Astrocyte of the cerebellum (primary cell): Measurements from ENCODE around the gene KCNMA1.
"Not testable (repeated sequence)": the region's sequence is repeated elsewhere in the genome, so short reads cannot be mapped to it uniquely, and the experiment has no call there.

Source experiments
- DNase-seq: peaks from one replicate; pipeline ENCODE4 v3.0.0-alpha.2; 2011; ENCODE audit warnings: low read depth
- H3K4me3 ChIP-seq: 2 replicates; pipeline ENCODE4 v1.5.1; 2011; ENCODE audit warnings: mild to moderate bottlenecking, low read depth, low read length, moderate library complexity
- in situ Hi-C: cut with HindIII; loops from 2 replicates; pipeline ENCODE4 v1.10.0; 2017; ENCODE audit warnings: low sequenced_read_pairs
- TF ChIP-seq, protein P1 (sequence below): IDR thresholded peaks from 2 replicates; pipeline ENCODE4 v1.5.1; 2012; ENCODE audit warnings: low read length, low read depth, moderate library complexity, mild to moderate bottlenecking; ENCODE audit errors: missing control alignments

Gene KCNMA1

GRCh38 chr10:77577666-77578229 lies 59.9 kb downstream of the KCNMA1 start:
- in situ Hi-C loops, result no loop called here
- TF ChIP-seq, protein P1, sequence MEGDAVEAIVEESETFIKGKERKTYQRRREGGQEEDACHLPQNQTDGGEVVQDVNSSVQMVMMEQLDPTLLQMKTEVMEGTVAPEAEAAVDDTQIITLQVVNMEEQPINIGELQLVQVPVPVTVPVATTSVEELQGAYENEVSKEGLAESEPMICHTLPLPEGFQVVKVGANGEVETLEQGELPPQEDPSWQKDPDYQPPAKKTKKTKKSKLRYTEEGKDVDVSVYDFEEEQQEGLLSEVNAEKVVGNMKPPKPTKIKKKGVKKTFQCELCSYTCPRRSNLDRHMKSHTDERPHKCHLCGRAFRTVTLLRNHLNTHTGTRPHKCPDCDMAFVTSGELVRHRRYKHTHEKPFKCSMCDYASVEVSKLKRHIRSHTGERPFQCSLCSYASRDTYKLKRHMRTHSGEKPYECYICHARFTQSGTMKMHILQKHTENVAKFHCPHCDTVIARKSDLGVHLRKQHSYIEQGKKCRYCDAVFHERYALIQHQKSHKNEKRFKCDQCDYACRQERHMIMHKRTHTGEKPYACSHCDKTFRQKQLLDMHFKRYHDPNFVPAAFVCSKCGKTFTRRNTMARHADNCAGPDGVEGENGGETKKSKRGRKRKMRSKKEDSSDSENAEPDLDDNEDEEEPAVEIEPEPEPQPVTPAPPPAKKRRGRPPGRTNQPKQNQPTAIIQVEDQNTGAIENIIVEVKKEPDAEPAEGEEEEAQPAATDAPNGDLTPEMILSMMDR, result no peak
- H3K4me3 ChIP-seq, result no peak overlapping the region
- DNase-seq, result no peak

DNA sequence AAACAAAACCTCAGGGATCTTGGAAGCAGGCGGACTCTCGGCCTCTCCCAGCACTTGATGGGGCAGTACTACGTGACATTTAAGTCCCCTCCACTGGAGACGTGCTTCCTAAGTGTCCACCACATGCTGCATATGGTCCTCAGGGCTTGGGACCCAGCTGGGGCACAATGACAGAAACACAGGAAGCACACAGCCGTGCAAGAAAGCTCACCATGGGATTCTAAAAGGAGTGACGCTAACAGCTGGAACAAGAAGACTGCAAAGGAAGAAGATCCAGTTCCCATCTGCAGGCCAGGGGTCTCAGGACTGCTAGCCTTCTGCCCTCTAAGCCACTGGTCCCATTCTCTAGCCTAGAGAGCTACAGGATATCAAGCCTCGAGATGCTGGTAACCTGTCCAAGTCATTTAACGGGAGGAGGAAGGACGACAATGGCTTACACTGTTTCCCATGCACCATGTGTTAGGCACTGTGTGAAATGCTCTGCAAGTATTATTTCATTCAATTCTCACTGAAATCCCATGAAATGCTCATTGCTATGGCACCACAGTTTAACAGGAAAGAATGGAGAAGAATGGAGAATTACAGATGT lies 61.1 kb downstream of the KCNMA1 start:
- in situ Hi-C loops, result no loop called here
- TF ChIP-seq, protein P1, result no peak
- no peak for DNase-seq
- no peak overlapping the region for H3K4me3 ChIP-seq

- no peak overlapping the region for H3K4me3 ChIP-seq
- DNase-seq, result no peak
- in situ Hi-C loops, result no loop called here
Observed at GRCh38 chr10:77576007-77576367, 61.6 kb downstream of the KCNMA1 start.

DNA sequence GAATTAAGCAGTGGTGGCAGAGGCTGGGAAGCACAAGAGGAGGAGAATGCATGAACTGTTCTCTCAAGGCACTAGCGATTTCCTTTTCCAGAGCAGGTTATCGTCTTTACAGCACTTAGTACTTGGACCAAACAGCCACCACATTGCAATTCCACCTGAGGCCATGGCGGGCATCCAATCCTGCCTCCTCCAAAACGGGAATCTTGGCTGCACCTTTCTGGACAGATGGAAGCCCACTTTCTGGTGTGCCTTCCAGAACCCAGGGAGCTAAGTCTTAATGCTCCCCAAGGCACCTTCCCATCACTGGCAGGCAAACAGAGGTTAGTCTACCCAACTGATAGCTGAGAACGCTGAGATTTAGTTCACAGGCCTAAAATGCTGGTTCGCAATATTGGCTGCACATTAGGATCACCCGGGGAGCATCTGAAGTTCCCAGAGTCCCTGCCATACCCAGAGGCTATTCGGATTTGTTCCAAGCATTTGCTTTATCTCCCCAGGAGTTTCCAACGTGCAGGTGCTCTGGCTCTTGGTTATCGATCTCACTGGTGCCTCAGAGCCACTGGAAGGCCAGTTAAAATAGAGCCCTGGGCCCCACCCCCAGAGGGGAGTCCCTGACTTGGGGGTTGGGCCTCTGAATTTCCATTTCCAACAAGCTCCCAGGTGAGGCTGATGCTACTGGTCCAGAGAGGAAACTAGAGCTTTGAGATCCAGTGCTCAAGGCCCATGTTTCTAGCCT lies 62.2 kb downstream of the KCNMA1 start:
- DNase-seq, result no peak
- no peak overlapping the region for H3K4me3 ChIP-seq
- in situ Hi-C loops, result no loop called here
- TF ChIP-seq, protein P1, result no peak

More at GRCh38 chr10:77576007-77576367, 61.6 kb downstream of the KCNMA1 start:
- TF ChIP-seq, protein P1, result no peak

DNA sequence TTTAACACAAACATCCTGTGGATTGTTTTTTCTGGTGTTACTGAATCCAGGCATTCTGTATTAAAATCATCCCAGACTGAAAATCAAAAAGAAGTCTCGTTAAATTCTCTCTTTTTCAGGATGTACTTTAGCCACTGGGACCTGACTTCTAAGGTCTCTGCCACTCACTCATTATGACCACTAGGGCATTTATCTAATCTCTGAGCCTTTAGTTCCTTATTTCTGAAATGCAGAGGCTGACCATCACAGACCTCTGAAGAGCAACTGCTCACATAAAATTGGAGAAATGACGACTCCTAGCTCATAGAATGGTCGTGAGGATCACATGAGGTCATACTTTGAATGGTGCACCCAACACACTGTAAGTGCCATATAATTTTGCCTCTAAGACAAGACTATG lies 63.2 kb downstream of the KCNMA1 start:
- TF ChIP-seq, protein P1, result peak; percentile 19
- DNase-seq, result no peak
- in situ Hi-C loops, result no loop called here
- H3K4me3 ChIP-seq, result no peak overlapping the region

- DNase-seq, H3K4me3 ChIP-seq, in situ Hi-C loops: not testable (repeated sequence)
Observed at GRCh38 chr10:77572520-77572919, 65.1 kb downstream of the KCNMA1 start.

DNA sequence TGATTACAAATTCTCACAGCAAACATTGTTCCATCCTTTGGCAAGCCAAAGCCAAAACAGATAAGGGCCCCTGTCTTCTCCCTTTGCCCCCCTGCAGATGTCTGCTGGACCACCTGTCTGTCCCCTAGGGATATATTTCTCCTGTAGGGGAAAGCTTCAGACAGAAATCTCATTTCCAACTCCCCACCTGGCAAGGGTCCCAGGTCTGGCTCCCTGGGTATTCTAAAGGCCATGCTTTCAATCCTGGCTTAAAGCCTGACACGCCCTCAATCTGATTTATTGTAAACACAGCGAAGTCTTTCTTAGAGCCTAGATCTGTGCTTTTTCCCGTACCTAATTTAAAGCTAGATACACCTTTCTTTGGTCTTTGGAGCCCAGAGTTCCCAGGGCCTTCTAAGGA lies 66.1 kb downstream of the KCNMA1 start:
- in situ Hi-C loops, result no loop called here
- no peak overlapping the region for H3K4me3 ChIP-seq
- TF ChIP-seq, protein P1, result no peak

More for the DNA sequence above, 66.1 kb downstream of the KCNMA1 start:
- no peak for DNase-seq
